MM.1S (cell line): ENCODE measurements around the gene KIAA1586.

Experiments used
- DNase-seq: peaks from one replicate; pipeline ENCODE4 v3.0.0-alpha.2; 2015
- H2AFZ ChIP-seq: fragments of 300-600 bp; sonication (generic); 2 replicates; pipeline ENCODE4 v1.6.0; 2016; ENCODE audit warnings: antibody characterized with exemption, low read length
- H3F3A ChIP-seq: fragments of 300-600 bp; sonication (generic); 2 replicates; pipeline ENCODE4 v1.6.1; 2016; ENCODE audit warnings: mild to moderate bottlenecking, antibody characterized with exemption, low read length, moderate library complexity, mixed read lengths; ENCODE audit not compliant: insufficient read depth
- H3K27ac ChIP-seq: fragments of 300-600 bp; sonication (generic); 2 replicates; pipeline ENCODE4 v1.5.1; 2016; ENCODE audit warnings: mild to moderate bottlenecking, low read length
- H3K27me3 ChIP-seq: fragments of 300-600 bp; sonication (generic); replicated peaks from 2 replicates; pipeline ENCODE4 v1.6.0; 2016; ENCODE audit warnings: low read length; ENCODE audit not compliant: insufficient read depth
- H3K36me3 ChIP-seq: fragments of 300-600 bp; sonication (generic); replicated peaks from 2 replicates; pipeline ENCODE4 v1.6.1; 2016; ENCODE audit warnings: mild to moderate bottlenecking, low read length, mixed read lengths; ENCODE audit not compliant: insufficient read depth
- H3K4me1 ChIP-seq: fragments of 300-600 bp; sonication (generic); 2 replicates; pipeline ENCODE4 v1.6.1; 2016; ENCODE audit warnings: low read length, mixed read lengths
- H3K4me2 ChIP-seq: fragments of 300-600 bp; sonication (generic); 2 replicates; pipeline ENCODE4 v1.6.0; 2016; ENCODE audit warnings: low read depth, low read length
- H3K4me3 ChIP-seq: fragments of 300-600 bp; sonication (generic); 2 replicates; pipeline ENCODE4 v1.5.1; 2016; ENCODE audit warnings: low read length, mixed read lengths
- H3K79me2 ChIP-seq: fragments of 300-600 bp; sonication (generic); 2 replicates; pipeline ENCODE4 v1.6.1; 2016; ENCODE audit warnings: mixed run types, low read length, mixed read lengths
- H3K9ac ChIP-seq: fragments of 300-600 bp; sonication (generic); 2 replicates; pipeline ENCODE4 v1.6.1; 2016; ENCODE audit warnings: low read length, mixed read lengths
- H3K9me2 ChIP-seq: fragments of 300-600 bp; sonication (generic); replicated peaks from 2 replicates; pipeline ENCODE4 v1.6.1; 2016; ENCODE audit warnings: mild to moderate bottlenecking, low read length, mixed read lengths; ENCODE audit not compliant: insufficient read depth
- H3K9me3 ChIP-seq: fragments of 300-600 bp; sonication (generic); replicated peaks from 2 replicates; pipeline ENCODE4 v1.6.1; 2016; ENCODE audit warnings: mild to moderate bottlenecking, low read length, mixed read lengths; ENCODE audit not compliant: insufficient read depth
- H4K20me1 ChIP-seq: fragments of 300-600 bp; sonication (generic); 2 replicates; pipeline ENCODE4 v1.6.1; 2016; ENCODE audit warnings: mild to moderate bottlenecking, low read length, moderate library complexity, mixed read lengths; ENCODE audit not compliant: insufficient read depth
- CTCF ChIP-seq: fragments of 300-600 bp; sonication (generic); IDR thresholded peaks from 2 replicates; pipeline ENCODE4 v1.5.1; 2016; ENCODE audit warnings: antibody characterized with exemption, low read length, mixed read lengths
- EZH2 ChIP-seq: fragments of 300-600 bp; sonication (generic); optimal IDR thresholded peaks from 2 replicates; pipeline ENCODE3; 2017; ENCODE audit warnings: low read depth, mild to moderate bottlenecking, antibody characterized with exemption, low read length, mixed read lengths
- EZH2phosphoT487 ChIP-seq: fragments of 300-600 bp; sonication (generic); IDR thresholded peaks from 2 replicates; pipeline ENCODE4 v1.6.1; 2018; ENCODE audit warnings: antibody characterized with exemption, low read length

KIAA1586 gene

GRCh38 chr6:57064809-57065208 is 18.3 kb downstream of the KIAA1586 start:
- H3K9ac ChIP-seq = no peak overlapping the region
- no peaks in the 10 kb centered on the region for H3K9me3 ChIP-seq
- H3K4me3 ChIP-seq = no peak overlapping the region
- no peak overlapping the region for H2AFZ ChIP-seq
- TF ChIP-seq EZH2 = no peak
- TF ChIP-seq EZH2phosphoT487 = no peak
- TF ChIP-seq CTCF = no peak
- DNase-seq = no peak
- no peak overlapping the region for H3K4me2 ChIP-seq
- no peaks in the 10 kb centered on the region for H3K79me2 ChIP-seq
- no peaks in the 10 kb centered on the region for H3F3A ChIP-seq
- H3K27me3 ChIP-seq = no peaks in the 10 kb centered on the region
- no peaks in the 10 kb centered on the region for H3K4me1 ChIP-seq
- H3K36me3 ChIP-seq = no peaks in the 10 kb centered on the region; the same call in 1 of the 2 replicates
- no peaks in the 10 kb centered on the region for H3K9me2 ChIP-seq
- no peak overlapping the region for H3K27ac ChIP-seq
- H4K20me1 ChIP-seq = no peaks in the 10 kb centered on the region

- no peak for DNase-seq
- Histone ChIP-seq H3K9me3 (no peaks in the 10 kb centered on the region), H4K20me1 (no peaks in the 10 kb centered on the region), H2AFZ (no peak overlapping the region), H3K27ac (no peak overlapping the region), H3K4me1 (no peaks in the 10 kb centered on the region), H3K4me3 (no peak overlapping the region), H3K9ac (no peak overlapping the region), H3K36me3 (no peaks in the 10 kb centered on the region), H3K4me2 (no peak overlapping the region), H3F3A (no peaks in the 10 kb centered on the region), H3K27me3 (no peaks in the 10 kb centered on the region), H3K9me2 (no peaks in the 10 kb centered on the region), H3K79me2 (no peaks in the 10 kb centered on the region)
- TF ChIP-seq EZH2phosphoT487 = no peak
- no peak for TF ChIP-seq EZH2
- TF ChIP-seq CTCF = no peak
These were observed 21.6 kb downstream of the KIAA1586 start for GRCh38 chr6:57068061-57068460.

- H4K20me1 ChIP-seq = no peaks in the 10 kb centered on the region
- TF ChIP-seq EZH2 = no peak
- no peak for TF ChIP-seq EZH2phosphoT487
- TF ChIP-seq CTCF = no peak
- no peaks in the 10 kb centered on the region for H3K36me3 ChIP-seq
- H3K4me1 ChIP-seq = no peaks in the 10 kb centered on the region
- no peak overlapping the region for H3K27ac ChIP-seq
- H3K79me2 ChIP-seq = no peaks in the 10 kb centered on the region
- no peak overlapping the region for H3K9ac ChIP-seq
- no peak overlapping the region for H2AFZ ChIP-seq
- H3F3A ChIP-seq = no peaks in the 10 kb centered on the region
- H3K4me3 ChIP-seq = no peak overlapping the region
- H3K27me3 ChIP-seq = no peaks in the 10 kb centered on the region
- no peak overlapping the region for H3K4me2 ChIP-seq
- H3K9me2 ChIP-seq = no peaks in the 10 kb centered on the region
- no peaks in the 10 kb centered on the region for H3K9me3 ChIP-seq
- no peak for DNase-seq
These were observed 22.7 kb downstream of the KIAA1586 start for GRCh38 chr6:57069228-57069627.
